Spleen (tissue), 13 donors: ENCODE data around the gene DCD. TPM values are rescaled to one million over a fixed set of nuclear protein-coding genes. Genes with fewer than 3 reads are reported as not detected.

ENCODE experiments used
- DNase-seq: peaks from one replicate; pipeline ENCODE4 v3.0.0-alpha.2; 2020
- H3K27ac ChIP-seq, 8 donors: fragments of 200-600 bp; sonication (generic) in 7 of 8; 1 replicate in 4 of 8; 2 replicates in 4 of 8; pipeline versions ENCODE4 v1.5.0 to v1.8.0; 2016 to 2021; ENCODE audit warnings: inconsistent platforms in 4 of 8, mild to moderate bottlenecking in 4 of 8, moderate library complexity in 1 of 8
- H3K27me3 ChIP-seq, 7 donors: fragments of 200-600 bp; sonication (generic) in 6 of 7; replicated peaks in 1 of 7; 1 replicate in 4 of 7; 2 replicates in 3 of 7; pipeline versions ENCODE4 v1.5.0 to v1.8.0; 2016 to 2021; ENCODE audit warnings: inconsistent platforms in 3 of 7, mild to moderate bottlenecking in 1 of 7
- H3K36me3 ChIP-seq, 6 donors: fragments of 200-600 bp; sonication (generic) in 5 of 6; 1 replicate in 4 of 6; 2 replicates in 2 of 6; pipeline versions ENCODE4 v1.5.0 to v1.8.0; 2016 to 2021; ENCODE audit warnings: inconsistent platforms in 2 of 6
- H3K4me1 ChIP-seq, 6 donors: fragments of 200-600 bp; sonication (generic) in 5 of 6; 1 replicate in 3 of 6; 2 replicates in 3 of 6; pipeline versions ENCODE4 v1.5.0 to v1.8.0; 2016 to 2021; ENCODE audit warnings: inconsistent platforms in 3 of 6
- H3K4me3 ChIP-seq, 8 donors: fragments of 200-600 bp; sonication (generic) in 7 of 8; 1 replicate in 4 of 8; 2 replicates in 4 of 8; pipeline versions ENCODE4 v1.5.0 to v1.8.0; 2016 to 2021; ENCODE audit warnings: inconsistent platforms in 4 of 8, mild to moderate bottlenecking in 4 of 8, moderate library complexity in 2 of 8
- H3K9me3 ChIP-seq, 8 donors: fragments of 200-600 bp; sonication (generic) in 7 of 8; 1 replicate in 4 of 8; 2 replicates in 4 of 8; pipeline versions ENCODE4 v1.5.0 to v1.8.0; 2016 to 2021; ENCODE audit warnings: inconsistent platforms in 4 of 8
- CTCF ChIP-seq, 11 experiments: fragments of 200-600 bp in 7 of 11; fragments of 450-650 bp in 4 of 11; sonication (generic) in 4 of 11; IDR thresholded peaks in 8 of 11; conservative IDR thresholded peaks in 3 of 11; 1 replicate in 7 of 11; 2 replicates in 4 of 11; pipeline versions ENCODE4 v1.4.0 to v1.8.0; 2016 to 2021; ENCODE audit warnings: antibody characterized with exemption in 11 of 11, inconsistent platforms in 4 of 11, mild to moderate bottlenecking in 1 of 11
- POLR2A ChIP-seq, 3 donors: fragments of 450-650 bp; IDR thresholded peaks; one replicate each; pipeline ENCODE4 v1.5.1; 2017; ENCODE audit warnings: antibody characterized with exemption in 3 of 3, mild to moderate bottlenecking in 1 of 3
- POLR2AphosphoS5 ChIP-seq, 3 donors: sonication (generic); formaldehyde crosslinking; IDR thresholded peaks; one replicate each; pipeline ENCODE4 v1.5.1; 2017; ENCODE audit warnings: antibody characterized with exemption in 3 of 3
- WGBS, 5 donors: extraction: QIAGEN DNeasy Blood & Tissue Kit in 3 of 5; methylation state at CpG; one replicate each; pipeline versions ENCODE4 v1.1.5 to v1.1.7; 2013 to 2018; 5-methylcytosine and 5-hydroxymethylcytosine counted together
- intact Hi-C: fragments of 100-400 bp; cut with DNase I; formaldehyde crosslinking; loops from one replicate; pipeline ENCODE4 v1.15.0; 2023; ENCODE audit warnings: low total_unique reads
- long read RNA-seq, 2 donors: transcript quantifications; one replicate each; lab custom pipeline, GENCODE V29; 2026
- polyA plus RNA-seq, 3 donors: library from polyadenylated mRNA; stranded (reverse); fragments of 200-250 nt; gene quantifications; one replicate each; pipeline ENCODE4 v1.2.1, GENCODE V29; 2013
- total RNA-seq, 7 donors: library from RNA; depleted of rRNA in 3 of 7; stranded (reverse); fragments of >200 nt in 3 of 7; fragmentation: NEBNext Ultra II Directional in 4 of 7; extraction: Animal tissue kit (Norgen Biotek cat#: 25700) in 4 of 7; gene quantifications; one replicate each; pipeline versions ENCODE4 v1.1.0 to v1.2.1, GENCODE V29; 2016 to 2021
- donor health status: healthy with polysubstance abuse.
- donor health status: DM: no; HTN: no; CAD: no; lungs with moderate emphysema.
- donor health status: DM: no; HTN: no; CAD: no.
- donor health status: Bipolar disorder and iron deficiency.
- donor health status: healthy.
- donor health status: DM: no; HTN: no; CAD: no.
- donor health status: DM: yes; HTN: yes; CAD: no.

The DCD gene
- total RNA-seq (not detected), polyA plus RNA-seq (not detected)
- long read RNA-seq, donor 1: 0 reads
- long read RNA-seq, donor 2: 0 reads

GRCh38 chr12:54648265-54648664 is at the start of gene DCD:
TSS of gene DCD (minus strand) at chr12:54648365. CDS start at chr12:54648303, 62 bp downstream.
- H3K27ac ChIP-seq: no peak within 1 kb of the TSS
- no peaks in the 10 kb centered on the region for H3K4me1 ChIP-seq
- TF ChIP-seq POLR2AphosphoS5 (IDR thresholded peaks at IDR 0.05): no peak
- TF ChIP-seq CTCF (IDR thresholded peaks at IDR 0.05 in 8 of 11, conservative IDR thresholded peaks at IDR 0.05 in 3 of 11): no peak
- no peak for TF ChIP-seq POLR2A (IDR thresholded peaks at IDR 0.05)
- H3K27me3 ChIP-seq: peaks cover 0 to 54% (median 0%) of the 10 kb centered on the region in 7 donors
- H3K36me3 ChIP-seq: no peaks in the 10 kb centered on the region
- intact Hi-C loops: no loop called here
- DNase-seq: no peak
- H3K4me3 ChIP-seq: no peak within 1 kb of the TSS
- WGBS, 5 donors: 43 to 84% (median 64%) methylated on average over 2 of the region's 2 CpGs
- no peaks in the 10 kb centered on the region for H3K9me3 ChIP-seq

- H3K4me3 ChIP-seq: no peak overlapping the region
- no peak for TF ChIP-seq POLR2AphosphoS5 (IDR thresholded peaks at IDR 0.05)
- TF ChIP-seq CTCF (IDR thresholded peaks at IDR 0.05 in 8 of 11, conservative IDR thresholded peaks at IDR 0.05 in 3 of 11): no peak
- no peak for TF ChIP-seq POLR2A (IDR thresholded peaks at IDR 0.05)
- H3K27ac ChIP-seq: no peak overlapping the region
- 9 to 29% (median 14%) methylated on average over 1 of the region's 1 CpG for WGBS, 5 donors
- H3K36me3 ChIP-seq: no peaks in the 10 kb centered on the region
- no peaks in the 10 kb centered on the region for H3K9me3 ChIP-seq
- H3K4me1 ChIP-seq: no peaks in the 10 kb centered on the region
- DNase-seq: no peak
- H3K27me3 ChIP-seq: peaks cover 0 to 17% (median 0%) of the 10 kb centered on the region in 7 donors
- intact Hi-C loops: no loop called here
Observed at GRCh38 chr12:54697851-54698250, 49.7 kb upstream of the DCD start.

GRCh38 chr12:54692353-54692752 is 44.2 kb upstream of the DCD start:
- Histone ChIP-seq H3K36me3 (no peaks in the 10 kb centered on the region), H3K4me3 (no peak overlapping the region), H3K27me3 (peaks cover 0 to 38% (median 0%) of the 10 kb centered on the region in 7 donors), H3K9me3 (peaks cover 0 to 1% (median 0%) of the 10 kb centered on the region in 8 donors), H3K27ac (no peak overlapping the region), H3K4me1 (no peaks in the 10 kb centered on the region)
- intact Hi-C loops: no loop called here
- WGBS, 5 donors: 38 to 78% (median 61%) methylated on average over 2 of the region's 2 CpGs
- no peak for DNase-seq
- TF ChIP-seq POLR2A (IDR thresholded peaks at IDR 0.05) (no peak), POLR2AphosphoS5 (IDR thresholded peaks at IDR 0.05) (no peak), CTCF (IDR thresholded peaks at IDR 0.05 in 8 of 11, conservative IDR thresholded peaks at IDR 0.05 in 3 of 11) (no peak)

- Histone ChIP-seq H3K27me3 (peaks cover 0 to 62% (median 0%) of the 10 kb centered on the region in 7 donors), H3K36me3 (no peaks in the 10 kb centered on the region), H3K4me1 (no peaks in the 10 kb centered on the region), H3K4me3 (no peak overlapping the region), H3K9me3 (peaks cover 0 to 8% (median 0%) of the 10 kb centered on the region in 8 donors), H3K27ac (no peak overlapping the region)
- intact Hi-C loops: no loop called here
- whole genome bisulfite sequencing, 5 donors: 47 to 65% (median 54%) methylated on average over 2 of the region's 2 CpGs
- DNase-seq: no peak
- TF ChIP-seq POLR2AphosphoS5 (IDR thresholded peaks at IDR 0.05): no peak
- no peak for TF ChIP-seq CTCF (IDR thresholded peaks at IDR 0.05 in 8 of 11, conservative IDR thresholded peaks at IDR 0.05 in 3 of 11)
- no peak for TF ChIP-seq POLR2A (IDR thresholded peaks at IDR 0.05)
Observed at GRCh38 chr12:54689984-54690383, 41.8 kb upstream of the DCD start.
